HG03342 (cell line): ENCODE data around the gene DOCK7.
A peak's percentile ranks its signal among the peaks of the same experiment; 100 is the strongest.
"Not testable (repeated sequence)": the region's sequence is repeated elsewhere in the genome, so short reads cannot be mapped to it uniquely, and the experiment has no call there.

Source experiments
- ATAC-seq: cut with Tn5 transposase; IDR thresholded peaks from one replicate; pipeline ENCODE4 v1.9.1; 2021; ENCODE audit warnings: mild to moderate bottlenecking, moderate library complexity; ENCODE audit not compliant: unreplicated experiment

Gene DOCK7

DNA sequence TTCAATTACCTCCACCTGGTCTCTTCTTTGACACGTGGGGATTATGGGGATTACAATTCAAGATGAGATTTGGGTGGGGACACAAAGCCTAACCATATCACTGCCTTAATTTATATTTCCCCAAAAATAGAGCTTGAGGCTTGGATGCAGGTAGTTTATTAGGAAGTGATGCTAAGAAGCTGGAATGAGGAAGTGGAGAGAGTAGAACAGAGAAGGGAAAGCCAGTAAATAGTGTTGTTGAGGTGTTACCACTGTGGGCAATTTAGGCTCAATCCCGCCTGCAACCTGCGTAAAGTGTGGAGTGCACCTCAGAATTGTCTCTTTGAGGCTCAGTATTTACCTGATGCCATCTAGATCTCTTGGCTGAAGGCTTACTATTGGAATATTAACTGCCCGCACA, 4.9 kb upstream of the DOCK7 start:
- ATAC-seq: no peak

DNA sequence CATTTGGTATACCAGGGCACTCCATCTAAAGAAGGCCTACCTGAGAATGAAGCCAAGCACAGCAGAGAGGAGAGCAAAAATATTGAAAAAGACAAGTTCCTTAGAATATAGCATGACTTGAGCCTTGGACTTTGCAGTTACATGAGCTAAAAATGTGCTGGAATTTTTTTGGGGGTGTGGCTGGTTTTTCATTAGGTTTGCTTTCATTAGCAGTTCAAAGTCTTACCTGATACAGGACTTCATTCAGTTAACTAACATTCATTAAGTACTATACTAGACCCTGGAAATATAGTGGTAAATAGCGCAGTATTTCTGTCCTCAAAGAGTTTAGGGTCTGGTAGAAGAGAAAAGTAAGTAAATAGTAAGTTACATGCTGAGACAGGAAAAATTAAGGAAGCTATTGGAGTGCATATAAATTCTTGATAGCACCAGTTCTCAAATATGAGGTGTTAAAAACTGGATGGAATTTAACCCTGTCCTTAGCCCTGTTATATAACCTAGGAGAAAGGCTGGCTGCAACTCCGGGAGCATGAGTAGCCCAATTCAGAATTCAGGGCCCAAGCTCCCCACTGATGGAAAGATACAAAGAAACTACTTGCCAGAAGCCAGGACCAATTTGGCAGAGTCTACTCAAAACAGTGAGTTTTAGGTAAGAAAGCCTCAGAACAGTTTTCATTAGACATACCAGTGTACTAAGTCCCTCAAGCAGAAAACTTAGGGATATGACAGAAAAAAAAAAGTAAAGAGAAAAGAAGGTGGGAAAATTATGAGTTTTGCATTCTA, 3.1 kb upstream of the DOCK7 start:
- no peak for ATAC-seq

DNA sequence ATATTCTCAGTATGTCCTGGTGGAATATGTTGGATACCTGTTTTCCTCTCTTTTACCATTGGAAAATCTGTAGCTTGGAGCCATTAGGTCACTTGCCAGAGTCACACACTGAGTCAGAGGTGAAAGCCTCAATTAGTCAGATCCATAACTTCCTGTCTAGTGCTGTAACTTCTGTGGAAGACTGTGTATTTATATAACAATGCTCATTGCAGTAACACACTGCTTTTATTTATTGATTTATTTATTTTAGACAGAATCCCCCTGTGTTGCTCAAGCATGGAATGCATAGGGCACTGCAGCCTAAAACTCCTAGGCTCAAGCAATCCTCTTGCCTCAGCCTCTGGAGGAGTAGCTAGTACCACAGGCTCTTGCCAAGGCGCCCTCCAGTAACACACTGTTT, 1.3 kb upstream of the DOCK7 start:
- no peak for ATAC-seq

DNA sequence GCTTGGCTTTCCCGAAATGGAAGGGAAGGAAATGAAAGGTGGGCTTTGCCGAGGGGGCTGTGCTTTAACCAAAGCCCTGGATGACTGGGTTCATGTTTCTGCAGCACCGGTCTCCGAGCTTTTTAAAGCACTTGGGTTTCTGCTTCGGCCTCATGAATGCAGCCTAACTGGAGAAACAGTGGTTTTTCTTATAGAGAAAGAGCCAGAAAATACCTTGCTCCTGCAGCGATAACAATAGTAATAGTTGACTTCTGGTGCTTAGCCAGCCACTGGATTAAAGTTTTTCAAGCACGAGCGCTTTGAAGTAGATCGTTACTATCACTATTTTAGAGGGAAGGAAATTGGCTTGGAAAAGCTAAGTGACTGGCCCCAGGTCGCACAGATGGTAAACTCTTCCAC, 500 bp upstream of the DOCK7 start:
- ATAC-seq: peak; percentile 5

DNA sequence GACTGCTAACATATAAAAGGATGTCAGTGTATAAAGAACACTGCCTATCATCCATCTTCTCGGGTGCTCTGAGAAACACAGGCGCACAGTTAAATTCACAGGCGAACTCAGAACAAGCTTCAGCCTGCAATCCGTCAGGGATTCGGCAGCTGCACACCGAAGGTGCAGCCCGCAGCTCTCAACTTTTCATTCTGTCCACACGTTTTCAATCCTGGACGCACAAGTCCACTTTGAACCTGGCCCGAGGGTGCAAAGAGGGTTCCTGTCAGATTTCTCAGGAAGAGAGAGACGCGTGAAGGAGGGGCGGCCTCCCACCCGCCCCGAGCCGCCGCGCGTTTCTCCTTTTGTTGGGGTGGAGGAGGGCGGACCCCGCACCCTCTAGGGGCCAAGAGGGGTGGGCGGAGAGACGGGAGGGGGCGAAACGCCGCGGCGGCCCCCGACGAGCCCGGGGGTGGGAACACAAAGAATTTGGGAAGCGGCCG, 724 bp downstream of the DOCK7 start:
- peak; percentile 39 for ATAC-seq

DNA sequence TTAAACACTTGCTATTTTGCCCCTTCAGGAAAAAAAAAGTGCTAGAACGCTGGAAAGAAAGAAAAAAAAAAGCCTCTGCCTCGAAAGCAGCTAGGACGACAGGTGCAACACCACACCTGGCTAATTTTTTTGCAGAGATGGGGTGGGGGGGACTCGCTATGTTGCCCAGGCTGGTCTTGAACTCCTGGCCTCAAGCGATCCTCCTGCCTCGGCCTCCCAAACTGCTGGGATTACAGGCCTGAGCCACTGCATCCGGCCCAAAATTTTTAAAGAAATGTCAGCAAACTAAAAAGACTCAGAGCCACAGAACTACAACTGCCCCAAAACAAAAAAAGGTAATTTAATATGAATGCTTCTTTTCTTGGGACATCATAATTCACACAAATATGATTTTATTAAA, 1.4 kb downstream of the DOCK7 start:
- ATAC-seq: no peak

DNA sequence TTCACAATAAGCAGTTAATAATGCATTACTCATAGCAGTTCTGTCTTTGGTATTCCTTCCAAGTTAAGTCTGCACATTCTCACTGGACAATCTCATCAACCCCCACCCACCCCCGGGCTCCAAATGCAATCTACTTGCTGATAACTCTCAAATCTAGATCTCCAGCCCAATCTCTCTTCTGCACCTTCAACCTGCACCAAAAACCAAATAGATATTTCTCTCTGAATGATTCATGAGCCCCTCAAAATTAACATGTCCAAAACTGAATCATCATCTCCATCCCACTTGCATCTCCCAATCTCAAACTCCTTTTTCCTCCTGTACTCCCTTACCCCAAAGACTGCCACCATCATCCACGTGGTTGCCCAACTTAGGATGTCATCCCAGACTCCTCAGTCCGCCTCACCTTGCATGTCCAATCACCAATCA, 2.7 kb downstream of the DOCK7 start:
- no peak for ATAC-seq

DNA sequence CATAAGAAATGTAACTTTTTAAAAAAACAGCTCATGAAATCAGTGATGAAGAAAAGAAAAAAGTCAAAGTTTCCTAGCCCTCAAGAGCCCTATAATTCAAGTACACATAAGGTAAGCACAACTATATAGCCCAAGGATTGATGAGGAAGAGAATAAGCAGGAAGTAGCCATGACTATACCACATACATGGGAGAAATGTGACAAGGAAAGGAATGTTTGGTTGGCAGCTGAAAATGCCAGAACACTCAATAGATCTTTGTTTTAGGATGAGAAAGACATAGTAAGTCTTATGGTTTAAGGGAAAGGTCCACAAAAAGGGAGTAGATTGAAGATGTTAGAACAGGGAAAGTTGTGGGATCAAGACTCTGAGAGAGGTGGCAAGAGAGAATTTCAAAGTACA, 5.7 kb downstream of the DOCK7 start:
- no peak for ATAC-seq

DNA sequence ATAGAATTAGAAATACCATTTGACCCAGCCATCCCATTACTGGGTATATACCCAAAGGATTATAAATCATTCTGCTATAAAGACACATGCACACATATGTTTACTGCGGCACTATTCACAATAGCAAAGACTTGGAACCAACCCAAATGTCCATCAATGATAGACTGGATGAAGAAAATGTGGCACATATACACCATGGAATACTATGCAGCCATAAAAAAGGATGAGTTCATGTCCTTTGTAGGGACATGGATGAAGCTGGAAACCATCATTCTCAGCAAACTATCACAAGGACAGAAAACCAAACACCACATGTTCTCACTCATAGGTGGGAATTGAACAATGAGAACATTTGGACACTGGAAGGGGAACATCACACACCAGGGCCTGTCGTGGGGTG, 7.2 kb downstream of the DOCK7 start:
- not testable (repeated sequence) for ATAC-seq

DNA sequence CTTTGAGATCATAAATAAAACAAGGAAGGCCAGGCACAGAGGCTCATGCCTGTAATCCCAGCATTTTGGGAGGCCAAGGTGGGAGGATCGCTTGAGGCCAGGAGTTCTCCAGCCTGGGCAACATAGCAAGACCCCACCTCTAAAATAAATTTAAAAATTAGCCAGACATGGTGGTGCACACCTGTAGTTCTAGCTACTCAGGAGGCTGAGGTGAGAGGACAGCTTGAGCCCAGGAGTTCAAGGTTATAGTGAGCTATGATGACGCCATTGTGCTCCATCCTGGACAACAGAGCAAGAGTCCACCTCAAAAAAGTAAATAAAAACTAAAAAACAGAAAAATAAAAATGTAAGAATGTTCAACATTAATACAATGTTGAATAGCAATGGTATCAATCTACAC, 10.4 kb downstream of the DOCK7 start:
- ATAC-seq: not testable (repeated sequence)

DNA sequence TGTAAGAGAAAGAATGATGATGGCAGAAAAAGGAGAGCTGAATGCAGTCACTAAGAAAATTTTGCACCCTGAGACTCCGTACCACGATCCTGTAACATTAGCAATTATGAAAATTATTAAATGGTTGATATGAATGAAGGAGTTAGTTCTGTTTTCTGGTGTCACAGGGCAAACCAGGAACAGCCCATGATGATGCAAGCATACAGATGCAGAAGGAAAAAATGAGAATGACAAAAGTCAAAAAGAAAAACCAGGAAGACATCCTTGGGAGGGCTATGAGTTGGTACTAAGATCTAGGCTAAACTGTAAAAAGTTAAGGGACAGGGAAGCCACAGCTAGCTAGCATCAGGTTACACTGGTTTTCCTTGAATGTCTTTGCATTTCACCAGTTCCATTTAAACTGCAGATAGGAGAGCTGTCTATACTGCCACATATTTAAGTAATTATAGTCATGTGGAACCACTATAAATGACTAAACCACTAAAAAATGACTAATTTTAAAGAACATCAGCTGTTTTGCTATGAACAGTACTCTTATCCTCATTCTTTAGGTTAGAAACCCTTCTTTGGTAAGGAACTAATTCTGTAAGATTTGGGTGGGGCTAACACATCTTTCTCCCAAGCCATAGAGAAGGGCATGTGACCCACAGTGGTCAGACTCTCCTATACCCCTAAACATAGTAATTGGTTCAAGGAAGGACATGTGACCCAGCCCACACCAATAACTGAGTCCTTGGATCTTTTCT, 11.4 kb downstream of the DOCK7 start:
- ATAC-seq: no peak

DNA sequence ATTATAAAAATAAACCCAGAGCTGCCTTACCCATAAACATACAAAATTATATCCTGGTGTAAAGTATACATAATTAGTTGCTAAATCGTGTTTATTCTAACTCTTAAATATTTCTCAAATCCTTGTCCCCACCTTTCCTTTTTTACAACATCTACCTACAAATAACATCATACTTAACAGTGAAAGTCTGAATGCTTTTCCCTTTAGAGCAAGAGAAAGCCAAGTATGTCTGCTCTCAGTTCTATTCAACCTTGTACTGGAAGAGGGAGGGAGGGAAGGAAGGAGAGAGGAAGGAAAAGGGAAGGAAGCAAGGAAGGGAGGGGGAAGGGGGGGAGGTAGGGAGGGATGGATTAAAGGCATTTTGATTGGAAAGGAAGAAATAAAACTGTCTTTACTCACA, 14.6 kb downstream of the DOCK7 start:
- no peak for ATAC-seq

DNA sequence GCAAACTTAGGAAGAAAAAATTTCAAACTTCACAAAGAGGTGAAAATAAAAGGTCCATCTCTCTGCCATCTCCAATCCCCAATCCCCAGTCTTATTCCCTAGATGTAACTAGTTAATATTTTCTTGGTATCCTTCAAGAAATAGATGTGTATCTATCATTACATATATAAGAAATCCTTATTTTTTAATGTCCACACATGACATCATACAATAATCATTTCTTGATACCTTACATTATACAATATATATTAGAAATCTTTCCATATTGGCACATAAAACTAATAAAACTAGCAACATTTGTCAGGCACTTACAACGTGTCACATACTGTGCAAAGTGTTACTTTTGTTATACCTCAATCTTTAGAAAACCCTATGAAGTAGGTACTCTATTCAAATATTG, 16.2 kb downstream of the DOCK7 start:
- ATAC-seq: no peak

DNA sequence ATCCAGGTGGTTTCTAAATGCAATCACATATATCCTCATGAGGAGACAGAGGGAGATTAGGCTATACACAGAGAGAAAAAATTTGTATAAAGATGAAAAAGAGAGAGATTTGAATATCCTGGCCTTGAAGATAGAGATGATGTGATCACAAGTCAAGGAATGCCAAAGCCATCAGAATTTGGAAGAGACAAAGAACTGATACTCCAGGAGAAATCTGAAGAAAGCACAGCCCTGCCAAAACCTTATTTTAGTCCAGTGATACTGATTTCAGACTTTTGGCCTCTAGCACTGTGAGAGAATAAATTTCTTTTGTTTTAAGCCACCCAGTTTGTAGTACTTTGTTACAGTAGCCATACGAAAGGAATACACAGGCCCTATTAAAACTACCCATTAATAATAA, 33.4 kb downstream of the DOCK7 start:
- ATAC-seq: no peak

DNA sequence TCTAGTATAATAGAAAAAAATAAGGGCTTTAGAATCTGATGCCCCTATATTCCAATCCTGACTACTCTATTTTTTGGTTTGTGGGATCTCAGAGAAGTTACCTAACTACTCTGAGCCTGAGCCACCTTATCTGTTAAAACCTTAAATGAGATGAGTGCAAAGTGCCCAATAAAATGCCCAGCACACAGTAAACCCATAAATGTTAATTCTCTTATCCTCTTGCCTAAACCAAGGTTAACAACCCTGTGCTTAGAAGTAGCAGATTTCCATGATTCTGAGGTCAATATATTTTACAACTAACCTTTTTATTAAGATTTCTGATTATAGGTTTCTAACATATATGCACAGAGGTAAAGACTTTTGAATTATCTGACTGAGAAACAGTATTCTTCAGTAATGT, 35.8 kb downstream of the DOCK7 start:
- ATAC-seq: no peak

DNA sequence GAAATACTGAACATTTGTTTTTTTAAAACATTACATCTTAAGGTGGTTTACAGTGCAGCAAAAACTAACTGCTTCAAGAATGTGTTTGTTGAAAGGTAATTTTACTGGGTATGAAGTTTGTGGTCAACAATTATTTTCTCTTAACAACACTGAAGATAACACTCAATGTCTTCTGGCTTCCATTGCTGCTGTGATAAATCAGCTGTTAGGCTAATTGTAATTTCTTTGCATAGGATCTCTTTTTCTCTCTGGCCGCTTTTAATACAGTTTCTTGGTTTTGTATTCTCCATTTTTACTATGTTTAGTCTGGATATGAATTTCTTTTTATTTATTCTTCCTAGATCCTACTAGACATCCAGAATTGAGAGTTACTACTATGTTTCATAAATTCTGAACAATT, 44.9 kb downstream of the DOCK7 start:
- ATAC-seq: no peak

DNA sequence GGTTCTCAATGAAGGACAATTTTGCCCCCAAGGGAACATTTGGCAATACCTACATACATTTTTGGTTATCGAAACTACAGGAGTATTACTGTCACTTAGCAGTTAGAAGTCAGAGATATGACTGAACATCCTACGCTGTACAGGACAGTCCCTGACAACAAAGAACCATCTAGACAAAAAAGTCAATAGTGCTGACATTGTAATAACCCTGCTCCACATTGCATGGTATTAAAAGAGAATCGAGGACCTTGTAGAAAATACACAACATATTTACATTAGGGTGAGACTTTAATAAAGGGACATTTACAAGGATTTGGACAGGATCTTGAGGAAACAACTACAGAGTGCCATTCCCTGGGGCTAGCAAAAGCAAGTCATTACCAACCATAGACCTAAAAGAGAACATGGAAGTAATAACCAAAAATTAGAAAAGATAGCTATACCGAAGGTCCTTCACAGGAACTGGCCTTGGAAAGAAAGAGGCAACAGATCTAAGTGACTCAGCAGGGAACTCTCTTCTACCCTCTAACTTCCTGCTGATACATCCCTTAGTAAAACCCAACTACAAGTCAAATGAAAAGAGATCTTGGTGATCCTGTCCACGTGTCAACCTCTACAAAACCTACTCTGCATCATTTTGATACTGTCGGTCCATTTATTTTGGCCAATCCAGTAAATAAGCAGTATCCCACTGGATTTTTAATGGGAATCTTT, 50.6 kb downstream of the DOCK7 start:
- ATAC-seq: no peak

DNA sequence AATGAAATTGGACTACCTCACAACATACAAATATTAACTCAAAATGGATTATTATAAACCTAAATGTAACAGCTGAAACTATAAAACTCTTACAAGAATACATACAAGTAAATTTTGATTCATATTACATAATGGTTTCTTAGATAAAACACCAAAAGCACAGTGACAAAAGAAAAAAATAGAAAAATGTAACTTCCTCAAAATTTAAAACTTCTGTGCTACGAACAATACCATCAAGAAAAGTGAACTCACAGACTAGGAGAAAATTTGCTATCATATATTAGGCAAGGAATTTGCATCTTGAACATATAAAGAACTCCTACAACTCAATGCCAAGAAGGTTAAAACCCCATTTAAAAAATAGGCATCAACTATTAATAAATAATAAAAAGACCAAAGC, 59.7 kb downstream of the DOCK7 start:
- ATAC-seq: no peak

DNA sequence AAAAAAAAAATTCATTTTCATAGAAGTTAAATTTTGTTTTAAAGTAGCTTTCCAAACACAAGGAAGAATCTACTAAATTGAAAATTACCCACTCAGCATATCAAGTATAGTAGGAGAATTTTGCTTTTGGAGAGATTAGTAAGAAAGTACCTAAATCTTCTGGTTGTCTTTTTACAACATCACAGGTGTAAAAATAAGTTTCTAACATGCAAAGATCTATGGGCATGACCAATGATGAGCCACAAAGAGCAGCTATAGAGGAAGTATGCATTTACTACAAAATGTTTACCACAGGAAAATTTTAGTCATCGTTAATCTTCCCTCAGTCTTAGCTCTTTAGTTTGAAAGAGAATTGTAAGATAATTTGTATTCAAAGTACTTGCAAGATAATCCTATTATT, 62.8 kb downstream of the DOCK7 start:
- no peak for ATAC-seq

DNA sequence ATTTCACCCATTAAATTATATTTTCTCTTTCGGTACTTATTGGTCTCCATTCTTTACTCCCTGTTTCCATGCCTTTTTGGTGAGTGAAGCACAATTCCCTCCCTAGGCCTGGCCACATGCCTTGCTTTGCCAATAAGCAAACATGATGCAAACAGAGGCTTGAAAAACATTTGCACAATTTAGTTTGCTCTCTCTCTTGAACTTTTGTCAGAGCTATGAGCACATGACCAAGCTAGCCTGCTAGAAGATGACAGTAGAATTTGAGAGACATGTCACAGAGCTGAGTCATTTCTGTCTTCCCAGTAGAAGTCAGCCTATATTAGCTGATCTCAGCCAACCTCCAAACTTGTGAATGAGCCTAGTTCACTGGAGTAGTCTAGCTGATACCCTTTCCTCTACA, 66.3 kb downstream of the DOCK7 start:
- ATAC-seq: peak; percentile 97

DNA sequence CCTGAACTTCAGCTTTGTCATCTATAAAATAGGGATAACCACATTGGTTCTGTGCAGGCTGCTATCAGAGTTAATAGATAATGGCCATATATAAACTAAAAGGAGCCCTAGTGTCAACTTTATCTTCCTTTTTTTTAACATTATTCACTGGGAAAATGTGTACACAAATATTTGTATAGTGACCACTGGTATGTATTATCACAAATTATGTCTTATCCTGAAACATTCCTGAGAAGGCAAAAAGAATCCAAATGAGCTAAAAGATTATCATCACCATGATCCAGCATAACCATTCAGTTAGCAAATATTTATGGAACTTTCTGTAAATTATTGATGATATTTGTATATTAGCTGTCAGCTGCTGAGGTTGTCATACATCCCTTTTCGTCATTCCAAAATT, 74.3 kb downstream of the DOCK7 start:
- ATAC-seq: peak; percentile 6

DNA sequence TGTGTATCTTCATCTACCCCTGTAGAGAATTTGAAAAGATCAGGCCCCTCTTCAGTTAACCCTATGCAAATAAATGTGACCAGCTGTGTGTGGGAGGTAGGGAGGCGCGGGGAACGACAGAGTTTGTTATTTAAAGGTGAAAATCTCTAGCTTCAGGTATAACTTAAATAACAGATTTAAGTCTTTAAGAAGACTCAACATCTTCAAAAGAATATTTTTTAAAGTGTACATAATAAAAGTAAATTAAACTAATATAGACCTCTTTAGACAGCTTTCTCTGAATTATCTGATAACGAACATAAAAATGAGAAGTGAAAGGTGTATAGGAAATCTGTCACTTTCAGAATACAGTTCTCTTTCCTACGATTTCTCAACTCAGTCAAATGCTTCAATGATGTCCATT, 74.9 kb downstream of the DOCK7 start:
- peak; percentile 96 for ATAC-seq
